Measurements from ENCODE around the gene SLC6A19. TPM values are rescaled to one million over a fixed set of nuclear protein-coding genes. Genes with fewer than 3 reads are reported as not detected.

SLC6A19 gene
- total and polyA plus RNA-seq, 12 donors, result under 0.01 TPM; not detected in 11

DNA sequence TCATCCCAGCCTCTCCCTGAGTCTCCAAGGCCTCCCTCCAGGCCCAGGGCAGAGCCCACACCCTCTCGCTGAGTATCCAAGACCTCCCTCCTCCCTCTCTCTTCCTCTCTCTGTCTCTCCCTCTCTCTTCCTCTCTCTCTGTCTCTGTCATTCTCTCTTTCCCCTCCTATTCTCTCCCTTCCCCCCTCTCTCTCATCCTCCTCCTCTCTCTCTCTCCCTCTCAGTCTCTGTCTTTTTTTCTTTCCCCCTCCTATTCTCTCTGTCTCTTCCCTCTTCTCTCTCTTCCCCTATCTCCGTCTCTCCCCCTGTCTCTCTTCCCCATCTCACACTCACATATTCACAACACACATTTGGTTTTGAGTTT, 8.1 kb downstream of the SLC6A19 start:
- 28 to 68% (median 52%) methylated on average over 2 of the region's 2 CpGs for WGBS, 4 donors
- no peaks in the 10 kb centered on the region for H3K4me1 ChIP-seq (replicated peaks in 1 of 2)
- no peaks in the 10 kb centered on the region for H3K36me3 ChIP-seq (replicated peaks in 1 of 2)
- TF ChIP-seq POLR2A (IDR thresholded peaks at IDR 0.05), result no peak
- TF ChIP-seq, protein P1, sequence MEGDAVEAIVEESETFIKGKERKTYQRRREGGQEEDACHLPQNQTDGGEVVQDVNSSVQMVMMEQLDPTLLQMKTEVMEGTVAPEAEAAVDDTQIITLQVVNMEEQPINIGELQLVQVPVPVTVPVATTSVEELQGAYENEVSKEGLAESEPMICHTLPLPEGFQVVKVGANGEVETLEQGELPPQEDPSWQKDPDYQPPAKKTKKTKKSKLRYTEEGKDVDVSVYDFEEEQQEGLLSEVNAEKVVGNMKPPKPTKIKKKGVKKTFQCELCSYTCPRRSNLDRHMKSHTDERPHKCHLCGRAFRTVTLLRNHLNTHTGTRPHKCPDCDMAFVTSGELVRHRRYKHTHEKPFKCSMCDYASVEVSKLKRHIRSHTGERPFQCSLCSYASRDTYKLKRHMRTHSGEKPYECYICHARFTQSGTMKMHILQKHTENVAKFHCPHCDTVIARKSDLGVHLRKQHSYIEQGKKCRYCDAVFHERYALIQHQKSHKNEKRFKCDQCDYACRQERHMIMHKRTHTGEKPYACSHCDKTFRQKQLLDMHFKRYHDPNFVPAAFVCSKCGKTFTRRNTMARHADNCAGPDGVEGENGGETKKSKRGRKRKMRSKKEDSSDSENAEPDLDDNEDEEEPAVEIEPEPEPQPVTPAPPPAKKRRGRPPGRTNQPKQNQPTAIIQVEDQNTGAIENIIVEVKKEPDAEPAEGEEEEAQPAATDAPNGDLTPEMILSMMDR (IDR thresholded peaks at IDR 0.05), result no peak
- intact Hi-C loops (cut with DNase I), result no loop called here
- no peaks in the 10 kb centered on the region for H3K27me3 ChIP-seq
- no peaks in the 10 kb centered on the region for H3K9me3 ChIP-seq (replicated peaks in 1 of 3)
- no peak for DNase-seq
- no peak overlapping the region for H3K27ac ChIP-seq
- no peak overlapping the region for H3K4me3 ChIP-seq

DNA sequence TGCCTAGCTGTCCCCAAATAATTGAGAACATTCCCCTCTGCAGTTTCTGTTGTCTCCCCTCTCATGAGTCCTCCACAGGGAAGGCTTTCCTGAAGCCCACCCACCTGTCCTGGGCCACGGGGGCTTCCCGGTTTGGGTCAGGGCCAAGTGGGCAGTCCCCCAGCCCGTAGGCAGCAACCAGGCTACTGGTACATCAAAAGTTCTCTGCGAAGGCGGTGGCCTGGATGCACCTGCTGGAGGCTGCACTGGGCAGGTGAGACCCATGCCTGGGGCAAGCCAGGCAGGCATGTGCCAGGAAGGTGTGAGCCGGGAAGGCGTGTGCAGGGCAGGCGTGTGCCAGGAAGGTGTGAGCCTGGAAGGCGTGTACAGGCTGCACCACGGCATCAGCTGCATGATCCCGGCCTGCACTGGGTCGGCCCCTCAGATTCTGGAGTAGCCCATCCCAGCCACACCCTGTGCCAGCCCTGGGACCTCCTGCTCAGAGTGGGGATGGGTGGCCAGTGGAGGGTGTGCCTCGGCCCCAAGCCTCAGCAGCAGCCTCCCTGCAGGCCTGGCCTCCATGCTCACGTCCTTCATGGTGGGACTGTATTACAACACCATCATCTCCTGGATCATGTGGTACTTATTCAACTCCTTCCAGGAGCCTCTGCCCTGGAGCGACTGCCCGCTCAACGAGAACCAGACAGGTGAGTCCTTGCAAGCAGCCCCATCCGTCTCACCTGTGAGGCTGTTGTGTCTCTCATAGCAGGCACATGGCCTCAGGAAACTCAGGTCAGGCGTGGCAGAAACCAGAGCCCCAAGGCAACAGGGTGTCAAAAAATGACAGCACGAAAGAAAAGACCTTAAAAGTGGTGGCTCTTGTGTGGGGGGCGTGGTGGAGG, 8.7 kb downstream of the SLC6A19 start:
- H3K9me3 ChIP-seq (replicated peaks in 1 of 3), result no peaks in the 10 kb centered on the region
- intact Hi-C loops (cut with DNase I), result no loop called here

DNA sequence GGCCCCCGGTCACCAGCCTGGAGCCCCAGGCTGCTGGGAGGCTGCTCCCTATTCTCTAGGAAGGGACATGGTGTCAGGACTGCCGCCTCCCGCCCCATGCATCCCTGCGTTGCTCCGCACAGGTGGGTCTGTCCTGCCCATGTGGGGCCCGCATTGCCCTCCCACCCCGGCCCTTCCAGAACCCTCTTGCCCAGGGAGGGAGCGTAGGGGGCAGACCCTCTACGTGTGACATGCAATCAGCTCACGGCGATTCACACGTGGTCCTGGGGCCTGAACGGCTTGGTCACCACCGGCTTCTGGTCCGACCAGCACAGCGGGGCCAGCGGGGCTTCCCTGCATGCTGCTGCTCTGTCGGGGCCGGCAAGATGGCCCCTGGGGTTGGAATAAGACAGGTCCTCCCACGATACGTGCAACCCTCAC, 9.4 kb downstream of the SLC6A19 start:
- Histone ChIP-seq H3K4me1 (replicated peaks in 1 of 2) (no peaks in the 10 kb centered on the region), H3K36me3 (replicated peaks in 1 of 2) (no peaks in the 10 kb centered on the region), H3K9me3 (replicated peaks in 1 of 3) (no peaks in the 10 kb centered on the region), H3K27me3 (no peaks in the 10 kb centered on the region), H3K4me3 (no peak overlapping the region), H3K27ac (no peak overlapping the region)
- TF ChIP-seq, protein P1 (IDR thresholded peaks at IDR 0.05), result no peak
- no peak for TF ChIP-seq POLR2A (IDR thresholded peaks at IDR 0.05)
- intact Hi-C loops (cut with DNase I), result no loop called here
- DNase-seq, result no peak
- 79 to 86% (median 83%) methylated on average over 6 to 21 of the region's 21 CpGs for WGBS, 4 donors

More for the DNA sequence above, 8.7 kb downstream of the SLC6A19 start:
- no peak for DNase-seq
- Histone ChIP-seq H3K36me3 (replicated peaks in 1 of 2) (no peaks in the 10 kb centered on the region), H3K27me3 (no peaks in the 10 kb centered on the region), H3K27ac (no peak overlapping the region), H3K4me3 (no peak overlapping the region), H3K4me1 (replicated peaks in 1 of 2) (no peaks in the 10 kb centered on the region)
- no peak for TF ChIP-seq POLR2A (IDR thresholded peaks at IDR 0.05)
- TF ChIP-seq, protein P1 (IDR thresholded peaks at IDR 0.05), result no peak
- WGBS, 4 donors, result 66 to 79% (median 73%) methylated on average over 10 to 21 of the region's 21 CpGs

DNA sequence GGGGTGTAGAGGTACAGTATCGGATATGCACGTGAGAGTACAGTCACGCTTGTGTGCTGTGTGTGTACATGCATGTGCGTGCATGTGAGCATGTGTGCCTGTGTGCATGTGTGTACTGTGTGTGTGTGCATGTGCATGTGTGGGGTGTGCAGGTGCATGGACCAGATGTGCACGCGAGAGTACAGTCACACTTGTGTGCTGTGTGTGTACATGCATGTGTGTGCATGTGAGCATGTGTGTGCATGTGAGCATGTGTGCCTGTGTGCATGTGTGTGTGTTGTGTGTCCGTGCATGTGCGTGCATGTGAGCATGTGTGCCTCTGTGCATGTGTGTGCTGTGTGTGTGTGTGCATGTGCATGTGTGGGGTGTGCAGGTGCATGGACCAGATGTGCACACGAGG, 10.3 kb downstream of the SLC6A19 start:
- H3K36me3 ChIP-seq (replicated peaks in 1 of 2), result no peaks in the 10 kb centered on the region
- TF ChIP-seq POLR2A (IDR thresholded peaks at IDR 0.05), result no peak
- TF ChIP-seq, protein P1 (IDR thresholded peaks at IDR 0.05), result no peak
- no peaks in the 10 kb centered on the region for H3K4me1 ChIP-seq (replicated peaks in 1 of 2)
- no peaks in the 10 kb centered on the region for H3K27me3 ChIP-seq
- no peak for DNase-seq
- intact Hi-C loops (cut with DNase I), result no loop called here
- no peak overlapping the region for H3K27ac ChIP-seq
- H3K4me3 ChIP-seq, result no peak overlapping the region
- WGBS, 4 donors, result 87 to 93% (median 91%) methylated on average over 9 of the region's 9 CpGs
- no peaks in the 10 kb centered on the region for H3K9me3 ChIP-seq (replicated peaks in 1 of 3)

All from adrenal gland (tissue), 12 donors.